Skeletal muscle tissue (tissue), 4 donors: Measurements from ENCODE around the gene ANGPTL8. TPM values are rescaled to one million over a fixed set of nuclear protein-coding genes. Genes with fewer than 3 reads are reported as not detected.
A peak's percentile ranks its signal among the peaks of the same experiment; 100 is the strongest.

Experiments used
- H3K27ac ChIP-seq: one replicate; pipeline ENCODE4 v1.7.0; 2013; ENCODE audit warnings: mild to moderate bottlenecking, low read depth, low read length, inconsistent platforms
- H3K27me3 ChIP-seq, 3 donors: one replicate each; pipeline ENCODE4 v1.7.0; 2013; ENCODE audit warnings: low read length in 3 of 3; ENCODE audit not compliant: control insufficient read depth in 3 of 3, insufficient read depth in 3 of 3
- H3K36me3 ChIP-seq, 3 donors: one replicate each; pipeline ENCODE4 v1.7.0; 2013; ENCODE audit warnings: low read length in 3 of 3; ENCODE audit not compliant: control insufficient read depth in 3 of 3, insufficient read depth in 3 of 3
- H3K4me1 ChIP-seq, 3 donors: one replicate each; pipeline ENCODE4 v1.7.0; 2013; ENCODE audit warnings: low read length in 3 of 3, mild to moderate bottlenecking in 3 of 3; ENCODE audit not compliant: control insufficient read depth in 3 of 3, insufficient read depth in 3 of 3
- H3K4me3 ChIP-seq, 3 donors: one replicate each; pipeline ENCODE4 v1.7.0; 2013; ENCODE audit warnings: low read length in 3 of 3
- H3K9ac ChIP-seq, 3 donors: one replicate each; pipeline ENCODE4 v1.7.0; 2013; ENCODE audit warnings: low read length in 3 of 3, mild to moderate bottlenecking in 3 of 3, moderate library complexity in 2 of 3, low read depth in 1 of 3
- H3K9me3 ChIP-seq, 3 donors: one replicate each; pipeline ENCODE4 v1.7.0; 2013; ENCODE audit warnings: low read length in 3 of 3; ENCODE audit not compliant: control insufficient read depth in 3 of 3
- total RNA-seq: library from RNA; depleted of rRNA; stranded (reverse); fragments of >200 nt; gene quantifications from one replicate; pipeline ENCODE4 v1.2.3, GENCODE V29; 2014
- donor health status: Osteomylitis.

Gene ANGPTL8
- total RNA-seq, 1 donor from 2014 or later: 3.1 TPM

GRCh38 chr19:11202488-11203193 lies 36.8 kb upstream of the ANGPTL8 start:
- Histone ChIP-seq H3K36me3 (peaks cover 0 to 6% (median 5%) of the 10 kb centered on the region in 3 donors), H3K9ac (peak overlapping the region in 2 of 3 donors; percentile 71 to 76), H3K4me3 (peak overlapping the region in 1 of 3 donors; percentile 29)

GRCh38 chr19:11203194-11204075 lies 36.0 kb upstream of the ANGPTL8 start:
- peak overlapping the region; percentile 70 to 79 (median 76) for H3K9ac ChIP-seq
- no peaks in the 10 kb centered on the region for H3K27me3 ChIP-seq
- peak overlapping the region; percentile 33 to 67 (median 65) for H3K4me3 ChIP-seq
- no peaks in the 10 kb centered on the region for H3K9me3 ChIP-seq
- peak overlapping the region; percentile 87 for H3K27ac ChIP-seq
- peaks cover 0 to 6% (median 5%) of the 10 kb centered on the region in 3 donors for H3K36me3 ChIP-seq
- peaks cover 13 to 17% (median 16%) of the 10 kb centered on the region in 3 donors for H3K4me1 ChIP-seq

More at GRCh38 chr19:11202488-11203193, 36.8 kb upstream of the ANGPTL8 start:
- H3K9me3 ChIP-seq: no peaks in the 10 kb centered on the region
- peaks cover 17 to 20% (median 18%) of the 10 kb centered on the region in 3 donors for H3K4me1 ChIP-seq
- H3K27ac ChIP-seq: peak overlapping the region; percentile 87
- H3K27me3 ChIP-seq: no peaks in the 10 kb centered on the region

- peak overlapping the region in 1 of 3 donors; percentile 45 for H3K9ac ChIP-seq
- H3K4me1 ChIP-seq: peaks cover 13 to 17% (median 16%) of the 10 kb centered on the region in 3 donors
- no peaks in the 10 kb centered on the region for H3K27me3 ChIP-seq
- peak overlapping the region; percentile 87 for H3K27ac ChIP-seq
- peaks cover 0 to 11% (median 7%) of the 10 kb centered on the region in 3 donors for H3K36me3 ChIP-seq
- H3K4me3 ChIP-seq: peak overlapping the region in 2 of 3 donors; percentile 33 to 41
- H3K9me3 ChIP-seq: no peaks in the 10 kb centered on the region
Measured at GRCh38 chr19:11204076-11204602, 35.3 kb upstream of the ANGPTL8 start.

GRCh38 chr19:11204943-11205349 lies 34.5 kb upstream of the ANGPTL8 start:
- H3K9ac ChIP-seq: no peak overlapping the region
- no peak overlapping the region for H3K4me3 ChIP-seq
- H3K27ac ChIP-seq: no peak overlapping the region
- H3K27me3 ChIP-seq: no peaks in the 10 kb centered on the region
- H3K4me1 ChIP-seq: peaks cover 13 to 17% (median 16%) of the 10 kb centered on the region in 3 donors
- H3K36me3 ChIP-seq: peaks cover 1 to 12% (median 8%) of the 10 kb centered on the region in 3 donors
- H3K9me3 ChIP-seq: no peaks in the 10 kb centered on the region

- Histone ChIP-seq H3K27me3 (no peaks in the 10 kb centered on the region), H3K9me3 (no peaks in the 10 kb centered on the region), H3K4me1 (peaks cover 13 to 17% (median 16%) of the 10 kb centered on the region in 3 donors), H3K4me3 (no peak overlapping the region), H3K9ac (no peak overlapping the region), H3K27ac (no peak overlapping the region), H3K36me3 (peaks cover 9 to 21% (median 14%) of the 10 kb centered on the region in 3 donors)
Measured at GRCh38 chr19:11205939-11206570, 33.4 kb upstream of the ANGPTL8 start.

GRCh38 chr19:11208561-11209471 lies 30.6 kb upstream of the ANGPTL8 start:
- Histone ChIP-seq H3K4me3 (no peak overlapping the region), H3K9ac (no peak overlapping the region), H3K9me3 (no peaks in the 10 kb centered on the region), H3K36me3 (peaks cover 13 to 22% (median 14%) of the 10 kb centered on the region in 3 donors), H3K27me3 (no peaks in the 10 kb centered on the region), H3K27ac (no peak overlapping the region), H3K4me1 (peaks cover 8 to 9% (median 8%) of the 10 kb centered on the region in 3 donors)

GRCh38 chr19:11209839-11210655 lies 29.4 kb upstream of the ANGPTL8 start:
- H3K4me3 ChIP-seq: no peak overlapping the region
- H3K9me3 ChIP-seq: no peaks in the 10 kb centered on the region
- H3K27ac ChIP-seq: no peak overlapping the region
- no peak overlapping the region for H3K9ac ChIP-seq
- peaks cover 14 to 22% (median 17%) of the 10 kb centered on the region in 3 donors for H3K36me3 ChIP-seq
- peaks cover 0 to under 1% (median 0%) of the 10 kb centered on the region in 3 donors for H3K4me1 ChIP-seq
- no peaks in the 10 kb centered on the region for H3K27me3 ChIP-seq

- Histone ChIP-seq H3K36me3 (peaks cover 18 to 26% (median 23%) of the 10 kb centered on the region in 3 donors), H3K27ac (no peak overlapping the region), H3K4me1 (no peaks in the 10 kb centered on the region), H3K4me3 (no peak overlapping the region), H3K9me3 (no peaks in the 10 kb centered on the region), H3K27me3 (no peaks in the 10 kb centered on the region), H3K9ac (no peak overlapping the region)
Measured at GRCh38 chr19:11210656-11210928, 28.8 kb upstream of the ANGPTL8 start.
